ENCODE data around the gene GPR107.

The GPR107 gene

DNA sequence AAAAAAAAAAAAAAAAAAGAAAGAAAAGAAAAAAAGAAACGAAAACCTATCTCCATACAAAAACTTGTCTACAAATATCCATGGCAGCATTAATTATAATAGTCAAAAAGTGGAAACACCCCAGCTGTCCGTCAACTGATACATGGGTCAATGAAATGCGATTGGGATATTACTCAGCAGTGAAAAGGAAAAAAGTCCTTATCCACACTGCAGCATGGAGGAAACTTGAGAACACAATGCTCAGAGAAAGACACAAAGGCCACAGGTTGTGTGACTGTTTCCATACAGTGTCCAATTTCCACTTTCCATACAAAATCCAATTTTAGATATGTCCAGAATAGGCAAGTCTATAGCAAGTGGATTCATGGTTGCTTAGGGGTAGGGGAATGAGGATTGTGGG, 94.2 kb downstream of the GPR107 start:
- CTCF ChIA-PET, result interaction anchor here (1.4 kb wide), 1 partner anchor 41 kb away, joined by 5 read pairs; no protein-coding TSS in a partner anchor
- peaks cover 53% of the 10 kb centered on the region for H3K27me3 Mint-ChIP-seq

DNA sequence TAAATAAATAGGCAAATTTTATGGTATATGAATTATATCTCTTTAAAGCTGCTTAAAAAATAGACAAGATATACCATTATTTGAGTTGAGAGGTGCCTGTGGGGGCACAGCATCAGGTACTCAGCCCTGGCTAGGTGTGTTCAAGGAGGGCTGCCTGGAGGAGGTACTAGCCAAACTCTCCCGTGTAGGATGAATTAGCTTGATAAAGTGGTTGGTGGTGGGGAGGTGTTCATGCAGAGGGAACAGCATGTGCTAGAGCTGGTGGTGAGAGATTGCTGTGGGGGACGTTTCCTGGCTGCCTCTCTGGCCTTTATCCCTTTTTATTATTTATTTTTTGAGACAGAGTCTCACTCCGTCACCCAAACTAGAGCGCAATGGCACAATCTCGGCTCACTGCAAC, 95.3 kb downstream of the GPR107 start:
- peaks cover 42% of the 10 kb centered on the region for H3K27me3 Mint-ChIP-seq
- no peak overlapping the region for H3K4me3 Mint-ChIP-seq
- no peak overlapping the region for H3K27ac Mint-ChIP-seq
- H3K36me3 Mint-ChIP-seq, result no peaks in the 10 kb centered on the region
- H3K4me1 Mint-ChIP-seq, result peaks cover 1% of the 10 kb centered on the region
- H3K9me3 Mint-ChIP-seq, result no peaks in the 10 kb centered on the region
- CTCF ChIA-PET, result interaction anchor here (1.4 kb wide), 1 partner anchor 42 kb away, joined by 5 read pairs; no protein-coding TSS in a partner anchor
- no peak for DNase-seq

More for the DNA sequence above, 94.2 kb downstream of the GPR107 start:
- H3K4me3 Mint-ChIP-seq, result no peak overlapping the region
- H3K36me3 Mint-ChIP-seq, result no peaks in the 10 kb centered on the region
- DNase-seq, result no peak
- H3K9me3 Mint-ChIP-seq, result no peaks in the 10 kb centered on the region
- no peak overlapping the region for H3K27ac Mint-ChIP-seq
- peaks cover 6% of the 10 kb centered on the region for H3K4me1 Mint-ChIP-seq

DNA sequence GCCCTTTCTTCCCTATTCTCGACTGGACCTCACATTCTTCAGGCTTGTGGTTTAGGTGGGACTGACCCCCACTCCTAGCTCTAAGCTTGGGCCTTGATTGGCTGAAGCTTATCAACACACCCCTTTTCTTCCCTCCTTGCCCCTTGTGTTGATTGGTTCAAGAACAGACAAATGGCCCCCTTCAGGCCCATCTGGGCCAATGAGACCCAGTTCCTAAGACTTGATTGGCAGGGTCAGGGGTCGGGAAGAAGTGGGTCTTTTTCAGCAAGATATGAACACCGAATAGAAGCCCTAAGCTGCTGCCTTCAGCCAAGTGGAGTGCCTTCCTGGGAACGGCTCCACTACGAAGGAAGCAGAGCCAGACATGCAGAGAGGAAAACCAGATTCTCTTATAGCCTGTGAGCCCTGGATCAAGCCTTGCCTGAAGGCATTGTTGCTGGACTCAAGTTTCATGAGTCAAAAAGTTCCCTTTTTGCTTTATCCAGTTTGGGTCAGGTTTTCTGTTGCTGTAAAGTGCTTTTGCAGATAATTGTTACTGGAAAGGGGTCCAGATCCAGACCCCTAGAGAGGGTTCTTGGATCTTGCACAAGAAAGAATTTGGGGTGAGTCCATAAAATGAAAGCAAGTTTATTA, 96.1 kb downstream of the GPR107 start:
- Mint-ChIP-seq H3K4me1 (no peaks in the 10 kb centered on the region), H3K27me3 (peaks cover 35% of the 10 kb centered on the region), H3K4me3 (no peak overlapping the region), H3K27ac (no peak overlapping the region), H3K36me3 (no peaks in the 10 kb centered on the region), H3K9me3 (no peaks in the 10 kb centered on the region)
- no peak for DNase-seq
- CTCF ChIA-PET, result no interaction called here

DNA sequence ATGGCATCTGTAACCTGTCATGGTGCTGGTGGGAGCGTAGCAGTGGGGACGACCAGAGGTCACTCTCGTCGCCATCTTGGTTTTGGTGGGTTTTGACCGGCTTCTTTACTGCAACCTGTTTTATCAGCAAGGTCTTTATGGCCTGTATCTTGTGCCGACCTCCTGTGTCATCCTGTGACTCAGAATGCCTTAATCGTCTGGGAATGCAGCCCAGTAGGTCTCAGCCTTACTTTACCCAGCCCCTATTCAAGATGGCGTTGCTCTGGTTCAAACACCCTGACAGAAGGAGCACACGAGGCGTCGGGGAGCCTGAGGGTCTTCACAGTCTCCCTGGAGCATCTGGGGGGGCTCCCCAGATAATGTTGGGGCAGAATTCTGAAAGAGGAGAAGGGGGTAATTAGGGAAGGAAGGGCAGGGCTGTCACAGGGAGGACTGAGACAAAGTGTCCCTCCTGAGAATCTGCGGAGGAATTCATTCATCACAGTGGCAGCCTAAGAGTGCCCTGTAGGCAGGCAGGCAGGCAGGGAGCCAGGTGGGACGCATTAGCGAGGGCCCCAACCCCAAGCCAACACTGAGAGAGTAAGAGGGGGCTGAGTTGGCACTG, 97.2 kb downstream of the GPR107 start:
- no peak overlapping the region for H3K4me3 Mint-ChIP-seq

DNA sequence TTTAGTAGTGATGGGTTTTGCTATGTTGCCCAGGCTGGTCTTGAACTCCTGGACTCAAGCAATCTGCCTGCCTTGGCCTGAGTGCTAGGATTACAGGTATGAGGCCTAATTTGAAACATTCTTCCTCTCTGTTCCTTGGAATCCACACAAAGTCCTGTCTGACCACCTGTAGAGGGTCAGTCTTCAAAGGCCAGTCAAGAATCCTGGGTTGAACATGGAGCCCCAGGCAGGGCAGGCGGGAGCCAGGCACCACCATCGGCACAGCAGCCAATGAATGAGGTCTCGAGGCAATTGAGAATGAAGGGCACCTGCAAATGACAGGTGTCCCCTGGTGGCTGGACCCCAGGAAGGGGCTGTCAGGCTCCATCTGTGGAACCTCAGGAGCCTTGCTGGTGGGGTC, 101.1 kb downstream of the GPR107 start:
- DNase-seq, result no peak
- H3K27ac Mint-ChIP-seq, result no peak overlapping the region

More for the DNA sequence above, 97.2 kb downstream of the GPR107 start:
- Mint-ChIP-seq H3K27ac (no peak overlapping the region), H3K27me3 (peaks cover 26% of the 10 kb centered on the region), H3K36me3 (no peaks in the 10 kb centered on the region), H3K9me3 (no peaks in the 10 kb centered on the region), H3K4me1 (no peaks in the 10 kb centered on the region)
- no peak for DNase-seq
- CTCF ChIA-PET, result no interaction called here

DNA sequence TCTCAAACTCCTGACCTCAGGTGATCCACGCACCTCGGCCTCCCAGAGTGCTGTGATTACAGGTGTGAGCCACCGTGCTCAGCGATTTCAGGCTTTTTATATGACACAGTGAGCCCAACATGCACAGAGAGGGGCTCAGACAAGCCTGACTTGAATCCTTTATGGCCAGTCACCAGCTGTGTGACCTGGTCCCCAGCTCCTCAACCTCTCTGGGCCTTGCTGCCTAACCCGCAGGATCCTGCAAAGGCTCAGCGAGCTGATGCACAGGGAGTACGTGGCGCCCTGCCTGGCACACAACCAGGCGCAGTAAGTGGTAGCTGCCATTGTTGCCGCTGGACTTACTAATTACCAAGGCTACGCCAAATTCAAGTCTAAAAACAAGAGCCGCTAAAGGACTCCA, 101.9 kb downstream of the GPR107 start:
- CTCF ChIA-PET, result no interaction called here
- H3K4me3 Mint-ChIP-seq, result no peak overlapping the region

More for the DNA sequence above, 101.1 kb downstream of the GPR107 start:
- no peaks in the 10 kb centered on the region for H3K36me3 Mint-ChIP-seq
- CTCF ChIA-PET, result no interaction called here
- H3K27me3 Mint-ChIP-seq, result peaks cover 12% of the 10 kb centered on the region
- no peak overlapping the region for H3K4me3 Mint-ChIP-seq
- no peaks in the 10 kb centered on the region for H3K4me1 Mint-ChIP-seq
- no peaks in the 10 kb centered on the region for H3K9me3 Mint-ChIP-seq

DNA sequence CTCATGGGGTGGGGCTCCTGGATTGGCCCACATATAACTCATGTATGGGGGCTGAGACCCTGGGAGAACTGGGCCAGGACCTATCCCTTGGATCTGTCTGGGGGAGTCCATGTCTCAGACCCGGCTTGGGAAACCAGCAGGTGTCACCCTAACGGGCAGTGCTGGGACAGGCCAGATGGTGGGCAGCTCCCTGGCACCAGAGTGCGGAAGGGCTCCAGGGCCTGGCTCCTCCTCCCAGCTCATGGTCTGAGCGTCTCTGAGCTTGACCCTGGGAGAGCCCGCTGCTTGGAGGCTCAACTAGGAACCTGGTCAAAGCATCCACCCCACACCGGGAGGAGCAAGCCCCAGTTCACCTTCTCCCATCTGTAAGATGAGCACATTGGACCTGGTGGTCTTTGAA, 103.0 kb downstream of the GPR107 start:
- Mint-ChIP-seq H3K4me3 (no peak overlapping the region), H3K36me3 (no peaks in the 10 kb centered on the region), H3K9me3 (no peaks in the 10 kb centered on the region), H3K4me1 (no peaks in the 10 kb centered on the region), H3K27me3 (peaks cover 14% of the 10 kb centered on the region), H3K27ac (no peak overlapping the region)
- no peak for DNase-seq
- CTCF ChIA-PET, result no interaction called here

More for the DNA sequence above, 101.9 kb downstream of the GPR107 start:
- no peak overlapping the region for H3K27ac Mint-ChIP-seq
- H3K9me3 Mint-ChIP-seq, result no peaks in the 10 kb centered on the region
- no peaks in the 10 kb centered on the region for H3K4me1 Mint-ChIP-seq
- no peaks in the 10 kb centered on the region for H3K36me3 Mint-ChIP-seq
- H3K27me3 Mint-ChIP-seq, result peaks cover 16% of the 10 kb centered on the region
- DNase-seq, result no peak

DNA sequence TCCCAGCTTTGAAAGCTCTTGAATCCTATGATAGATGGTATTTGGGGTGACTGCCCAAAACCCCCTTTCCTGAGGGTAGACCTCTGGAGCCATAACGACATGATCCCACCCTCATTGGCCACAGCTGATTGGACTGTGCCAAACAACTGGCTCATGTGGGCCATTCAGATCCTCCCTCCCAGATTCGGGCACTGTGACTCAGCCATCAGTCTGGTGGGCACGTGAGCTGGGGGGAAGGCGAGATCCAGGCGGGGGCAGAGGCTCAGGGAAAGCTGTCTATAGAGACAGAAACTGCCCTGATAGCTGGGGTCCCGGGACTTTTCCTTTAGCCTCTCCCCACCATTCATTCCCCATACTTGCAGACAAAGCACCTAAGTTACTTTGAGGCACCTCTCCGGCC, 103.4 kb downstream of the GPR107 start:
- DNase-seq, result no peak
- Mint-ChIP-seq H3K36me3 (no peaks in the 10 kb centered on the region), H3K27ac (no peak overlapping the region), H3K4me3 (no peak overlapping the region), H3K27me3 (peaks cover 16% of the 10 kb centered on the region), H3K4me1 (no peaks in the 10 kb centered on the region), H3K9me3 (no peaks in the 10 kb centered on the region)
- CTCF ChIA-PET, result no interaction called here

DNA sequence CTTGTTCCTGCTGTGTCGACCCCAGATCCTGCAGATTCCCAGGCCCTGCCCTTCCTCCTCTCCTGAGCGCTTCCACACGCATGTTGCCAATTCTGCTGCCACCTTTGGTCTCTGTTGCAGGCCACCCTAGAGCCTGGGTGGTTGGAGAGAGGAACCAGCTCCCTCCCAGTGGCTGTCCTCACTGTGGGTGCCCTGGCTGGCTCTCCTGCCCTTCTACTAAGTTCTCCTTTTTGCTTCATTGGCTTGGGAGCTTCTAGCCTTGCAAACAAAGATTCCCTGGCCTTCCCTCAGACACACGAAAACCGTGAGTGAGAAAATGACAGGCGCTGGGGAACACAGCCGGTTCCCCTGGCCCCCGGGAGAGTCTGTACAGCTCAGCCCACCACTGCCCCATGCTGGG, 104.3 kb downstream of the GPR107 start:
- Mint-ChIP-seq H3K27ac (no peak overlapping the region), H3K9me3 (no peaks in the 10 kb centered on the region), H3K4me3 (no peak overlapping the region), H3K27me3 (peaks cover 19% of the 10 kb centered on the region), H3K4me1 (no peaks in the 10 kb centered on the region), H3K36me3 (no peaks in the 10 kb centered on the region)
- DNase-seq, result no peak
- CTCF ChIA-PET, result no interaction called here

DNA sequence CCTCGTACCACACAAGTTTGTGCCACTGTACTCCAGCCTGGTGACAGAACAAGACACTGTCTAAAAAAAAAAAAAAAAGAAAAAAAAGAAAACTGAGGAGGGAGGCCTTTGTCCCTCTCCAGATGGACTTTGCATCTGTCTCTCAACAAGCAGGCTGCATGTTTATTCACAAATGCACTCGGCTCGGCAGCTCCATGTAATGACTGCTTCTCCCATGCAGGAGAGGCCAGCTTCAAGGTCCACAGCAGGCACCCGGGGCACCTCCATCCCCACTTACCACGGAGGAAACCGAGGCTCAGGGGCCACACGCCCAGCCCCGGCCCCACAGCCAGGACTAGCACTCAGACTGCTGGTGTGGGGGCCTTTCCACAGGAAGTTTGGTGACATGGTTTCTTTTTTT, 105.4 kb downstream of the GPR107 start:
- CTCF ChIA-PET, result no interaction called here
- Mint-ChIP-seq H3K4me3 (no peak overlapping the region), H3K27ac (no peak overlapping the region), H3K27me3 (peaks cover 24% of the 10 kb centered on the region), H3K4me1 (no peaks in the 10 kb centered on the region), H3K9me3 (no peaks in the 10 kb centered on the region), H3K36me3 (no peaks in the 10 kb centered on the region)
- DNase-seq, result no peak

DNA sequence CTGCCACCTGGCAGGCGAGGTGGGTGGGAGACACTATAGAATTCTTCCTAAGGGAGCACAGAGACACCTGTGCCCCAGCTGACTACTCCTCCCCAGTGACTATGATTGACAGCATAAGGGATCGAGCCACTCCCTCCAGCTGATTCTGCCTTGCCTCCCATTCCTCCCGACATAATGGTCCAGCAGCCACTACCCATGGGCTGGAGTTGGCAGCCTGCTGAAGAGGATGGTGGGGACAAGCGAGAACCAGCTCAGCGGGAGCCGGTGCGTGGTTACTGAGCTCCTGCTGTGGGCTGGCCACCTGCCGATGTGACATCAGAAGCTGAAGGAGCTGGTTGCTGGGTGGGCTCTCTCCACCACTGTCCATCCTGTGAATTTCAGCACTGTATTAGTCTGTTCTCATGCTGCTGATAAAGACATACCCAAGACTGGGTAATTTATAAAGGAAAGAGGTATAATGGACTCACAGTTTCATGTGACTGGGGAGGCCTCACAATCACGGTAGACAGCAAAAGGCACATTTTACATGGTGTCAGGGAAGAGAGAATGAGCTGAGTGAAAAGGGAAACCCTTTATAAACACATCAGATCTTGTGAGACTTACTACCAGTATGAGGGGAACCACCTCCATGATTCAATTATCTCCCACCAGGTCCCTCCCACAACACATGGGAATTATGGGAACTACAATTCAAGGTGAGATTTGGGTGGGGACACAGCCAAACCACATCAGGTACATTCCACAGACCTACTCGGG, 106.4 kb downstream of the GPR107 start:
- no peak for DNase-seq
- CTCF ChIA-PET, result no interaction called here
- Mint-ChIP-seq H3K27me3 (peaks cover 30% of the 10 kb centered on the region), H3K9me3 (no peaks in the 10 kb centered on the region), H3K4me1 (no peaks in the 10 kb centered on the region), H3K4me3 (no peak overlapping the region), H3K36me3 (no peaks in the 10 kb centered on the region), H3K27ac (no peak overlapping the region)

DNA sequence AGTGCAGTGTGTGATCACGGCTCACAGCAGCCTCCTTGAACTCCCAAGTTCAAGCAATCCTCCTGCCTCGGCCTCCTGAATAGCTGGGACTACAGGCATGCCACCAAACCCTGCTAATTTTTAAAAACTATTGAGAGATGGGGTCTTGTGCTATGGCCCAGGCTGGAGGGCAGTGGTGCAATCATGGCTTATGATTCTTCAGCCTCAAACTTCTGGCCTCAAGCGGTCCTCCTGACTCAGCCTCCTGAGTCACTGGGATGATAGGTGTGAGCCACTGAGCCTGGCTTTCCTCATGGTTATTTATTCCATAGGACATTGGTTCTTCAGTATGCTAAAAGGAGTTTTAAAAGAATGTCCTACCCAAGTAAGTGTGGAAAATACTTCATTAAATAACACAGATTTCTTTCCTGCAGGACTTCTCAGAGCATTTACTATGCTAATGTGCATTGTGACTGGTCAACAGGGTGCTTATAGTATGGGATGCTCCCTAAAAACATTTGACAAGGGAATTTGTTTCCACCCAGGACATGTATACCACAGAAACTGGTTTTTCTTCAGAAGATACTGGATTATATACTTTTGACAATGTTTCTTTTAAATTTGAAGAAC, 107.3 kb downstream of the GPR107 start:
- CTCF ChIA-PET, result no interaction called here
- no peaks in the 10 kb centered on the region for H3K36me3 Mint-ChIP-seq
- no peak for DNase-seq
- no peaks in the 10 kb centered on the region for H3K4me1 Mint-ChIP-seq
- peaks cover 35% of the 10 kb centered on the region for H3K27me3 Mint-ChIP-seq
- H3K9me3 Mint-ChIP-seq, result no peaks in the 10 kb centered on the region
- no peak overlapping the region for H3K4me3 Mint-ChIP-seq
- no peak overlapping the region for H3K27ac Mint-ChIP-seq

DNA sequence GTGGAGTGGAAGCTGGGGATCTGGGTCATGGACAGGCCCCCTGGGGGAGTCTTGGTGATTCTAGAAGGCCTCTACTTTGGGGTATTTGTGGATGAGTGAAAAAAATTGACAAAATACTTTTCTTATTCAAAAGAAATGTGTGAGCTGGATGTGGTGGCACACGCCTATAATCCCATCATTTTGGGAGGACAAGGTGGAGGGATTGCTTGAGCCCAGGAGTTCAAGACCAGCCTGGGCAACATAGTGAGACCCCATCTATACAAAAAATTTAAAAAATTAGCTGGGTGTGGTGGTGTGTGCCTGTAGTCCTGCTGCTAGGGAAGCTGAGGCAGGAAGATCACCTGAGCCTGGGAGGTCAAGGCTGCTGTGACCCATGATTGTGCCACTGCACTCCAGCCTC, 111.9 kb downstream of the GPR107 start:
- CTCF ChIA-PET, result no interaction called here
- Mint-ChIP-seq H3K27ac (no peak overlapping the region), H3K9me3 (no peaks in the 10 kb centered on the region), H3K4me3 (no peak overlapping the region), H3K4me1 (peaks cover 8% of the 10 kb centered on the region), H3K36me3 (no peaks in the 10 kb centered on the region), H3K27me3 (peaks cover 60% of the 10 kb centered on the region)
- DNase-seq, result no peak

DNA sequence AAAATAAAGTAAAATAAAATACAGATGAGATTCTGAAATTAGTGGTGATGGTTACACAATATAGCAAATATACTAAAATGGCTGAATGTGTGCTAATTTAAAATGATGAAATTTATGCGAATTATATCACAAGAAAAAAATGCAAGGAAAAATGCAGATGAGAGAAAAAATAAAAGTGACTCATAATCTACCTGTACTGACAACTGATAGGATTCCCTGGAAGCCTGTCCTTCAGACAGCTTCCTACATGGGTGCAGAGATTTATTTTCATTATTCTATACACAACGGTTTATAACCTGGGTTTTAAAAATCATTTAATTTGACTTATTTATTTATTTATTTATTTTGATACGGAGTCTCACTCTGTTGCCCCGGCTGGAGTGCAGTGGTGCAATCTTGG, 112.7 kb downstream of the GPR107 start:
- H3K27me3 Mint-ChIP-seq, result peaks cover 65% of the 10 kb centered on the region
- no peaks in the 10 kb centered on the region for H3K9me3 Mint-ChIP-seq
- CTCF ChIA-PET, result no interaction called here
- H3K4me1 Mint-ChIP-seq, result peaks cover 12% of the 10 kb centered on the region
- no peak for DNase-seq
- H3K4me3 Mint-ChIP-seq, result no peak overlapping the region
- no peak overlapping the region for H3K27ac Mint-ChIP-seq
- H3K36me3 Mint-ChIP-seq, result no peaks in the 10 kb centered on the region

DNA sequence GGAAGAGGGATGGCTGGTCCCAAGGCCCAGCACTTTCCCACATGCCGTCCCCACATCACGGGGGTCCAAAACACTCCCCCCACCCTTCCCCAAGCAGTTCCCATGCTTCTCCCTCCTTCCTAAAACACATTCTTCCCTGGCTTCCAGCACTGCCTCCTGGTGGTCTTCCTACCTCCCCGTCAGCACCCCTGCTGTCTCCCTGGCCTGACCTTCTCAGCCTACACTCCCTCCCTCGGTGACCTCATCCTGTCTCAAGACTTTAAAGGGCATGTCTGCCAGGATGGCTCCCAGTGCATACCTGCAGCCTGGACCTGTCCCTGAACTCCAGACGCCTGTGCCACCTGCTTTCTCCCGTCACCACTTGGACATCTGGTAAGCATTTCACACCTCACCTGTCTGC, 114.2 kb downstream of the GPR107 start:
- no peak overlapping the region for H3K4me3 Mint-ChIP-seq
- H3K4me1 Mint-ChIP-seq, result peaks cover 12% of the 10 kb centered on the region
- no peaks in the 10 kb centered on the region for H3K36me3 Mint-ChIP-seq
- CTCF ChIA-PET, result no interaction called here
- H3K27me3 Mint-ChIP-seq, result peaks cover 68% of the 10 kb centered on the region
- H3K27ac Mint-ChIP-seq, result no peak overlapping the region
- no peak for DNase-seq
- H3K9me3 Mint-ChIP-seq, result no peaks in the 10 kb centered on the region
